ENCODE data around the gene PAFAH2. TPM values are rescaled to one million over a fixed set of nuclear protein-coding genes. Genes with fewer than 3 reads are reported as not detected.

PAFAH2 gene
- total RNA-seq, 1 experiment from 2014 or later = 12.4 TPM

- H3K36me3 Mint-ChIP-seq (ENCODE audit: insufficient read depth in 1 of 3, low read depth in 3 of 3) = no peaks in the 10 kb centered on the region; a peak in 1 of 7 replicates
- H2BK5ac ChIP-seq (ENCODE audit: insufficient read length, low read length) = no peak overlapping the region
- H4K5ac ChIP-seq (ENCODE audit: insufficient read length, low read depth, low read length) = no peak overlapping the region
- H3K79me2 ChIP-seq (ENCODE audit: insufficient read depth, low read length) = no peaks in the 10 kb centered on the region
- peaks cover 25% of the 10 kb centered on the region for H3K27me3 Mint-ChIP-seq (ENCODE audit: low read depth)
- no peak overlapping the region for H3K18ac ChIP-seq (ENCODE audit: insufficient read length, low read depth, low read length)
- H3K4me1 ChIP-seq (ENCODE audit: insufficient read depth, low read length) = no peaks in the 10 kb centered on the region
- H3K4me1 Mint-ChIP-seq = peaks cover 12 to 19% of the 10 kb centered on the region in 2 experiments
- no peak overlapping the region for H4K8ac ChIP-seq (replicated peaks; ENCODE audit: insufficient read length, low read depth, low read length)
- H2BK20ac ChIP-seq (ENCODE audit: low read depth, low read length, poor library complexity, severe bottlenecking) = no peak overlapping the region
- no peaks in the 10 kb centered on the region for H4K20me1 ChIP-seq (ENCODE audit: control insufficient read depth, insufficient read depth, insufficient read length)
- H3K9me3 ChIP-seq (ENCODE audit: control insufficient read depth, low read depth, low read length) = no peaks in the 10 kb centered on the region
- no peak overlapping the region for H3K27ac ChIP-seq (ENCODE audit: insufficient read length, low read depth, low read length)
- H2AFZ ChIP-seq (ENCODE audit: low read length) = no peak overlapping the region
- no peak overlapping the region for H3K4me2 ChIP-seq (ENCODE audit: insufficient read depth, insufficient read length, low read length)
- no peak for DNase-seq
- H3T11ph ChIP-seq (ENCODE audit: low read length) = no peak overlapping the region
- H4K91ac ChIP-seq (ENCODE audit: insufficient read length, low read depth, low read length) = no peak overlapping the region
- no peaks in the 10 kb centered on the region for H3K27me3 ChIP-seq (ENCODE audit: insufficient read depth, low read length)
- H3K4me3 Mint-ChIP-seq = no peak overlapping the region
- H3K23me2 ChIP-seq (ENCODE audit: insufficient read length, low read depth, low read length, poor library complexity, severe bottlenecking) = peaks cover 4% of the 10 kb centered on the region
- no peak overlapping the region for H2BK120ac ChIP-seq (ENCODE audit: low read depth, low read length, poor library complexity, severe bottlenecking)
- H3K79me1 ChIP-seq (ENCODE audit: insufficient read depth, low read depth, low read length, poor library complexity, severe bottlenecking) = no peaks in the 10 kb centered on the region
- no peak overlapping the region for H3K9ac ChIP-seq (ENCODE audit: extremely low read depth, insufficient read length, low read length)
- H3K27ac Mint-ChIP-seq = no peak overlapping the region
- H2AK5ac ChIP-seq (ENCODE audit: insufficient read length, low read length) = no peak overlapping the region
- H3K4ac ChIP-seq (ENCODE audit: low read depth, low read length) = no peak overlapping the region
- no peak overlapping the region for H3K56ac ChIP-seq (ENCODE audit: insufficient read length, low read depth, low read length)
- no peak overlapping the region for H2BK12ac ChIP-seq (ENCODE audit: insufficient read length, low read depth, low read length)
- H3K9me3 Mint-ChIP-seq = no peaks in the 10 kb centered on the region
- no peak for TF ChIP-seq CTCF (conservative IDR thresholded peaks at IDR 0.05)
- no peak overlapping the region for H3K14ac ChIP-seq (ENCODE audit: insufficient read depth, low read length)
- H2BK15ac ChIP-seq (ENCODE audit: low read depth, low read length) = no peak overlapping the region
- H3K23ac ChIP-seq (ENCODE audit: insufficient read length, low read depth, low read length) = no peak overlapping the region
Observed at GRCh38 chr1:25911162-25911561, 86.7 kb downstream of the PAFAH2 start.

Other genes with a start within 250 kb of the PAFAH2 start
- 89.0 and 90.9 TPM in 2 replicates for gene SELENON, start 197.9 kb downstream of the PAFAH2 start, total RNA-seq (2021)
- gene MTFR1L, start 178.1 kb downstream of the PAFAH2 start, total RNA-seq (2021) = 31.5 and 32.5 TPM in 2 replicates
- gene AUNIP, start 138.6 kb downstream of the PAFAH2 start, total RNA-seq (2021) = 22.0 and 22.2 TPM in 2 replicates
- 6.0 and 6.3 TPM in 2 replicates for gene PAQR7, start 122.4 kb downstream of the PAFAH2 start, total RNA-seq (2021)
- 499 and 500 TPM in 2 replicates for gene STMN1, start 91.6 kb downstream of the PAFAH2 start, total RNA-seq (2021)
- gene EXTL1, start 23.7 kb upstream of the PAFAH2 start, total RNA-seq (2021) = 1.0 and 1.1 TPM in 2 replicates
- gene SLC30A2, start 48.1 kb upstream of the PAFAH2 start, total RNA-seq (2021) = 0.35 TPM in 2 replicates
- not detected in 2 replicates for gene TRIM63, start 69.6 kb upstream of the PAFAH2 start, total RNA-seq (2021)
- 5.6 and 7.1 TPM in 2 replicates for gene PDIK1L, start 113.8 kb upstream of the PAFAH2 start, total RNA-seq (2021)
- 0.46 TPM in 2 replicates for gene FAM110D, start 161.0 kb upstream of the PAFAH2 start, total RNA-seq (2021)
- not detected in 2 replicates for gene C1orf232, start 170.9 kb upstream of the PAFAH2 start, total RNA-seq (2021)
- gene ZNF593, start 171.8 kb upstream of the PAFAH2 start, total RNA-seq (2021) = 48.2 and 51.2 TPM in 2 replicates
- gene ZNF593OS, start 173.8 kb upstream of the PAFAH2 start, total RNA-seq (2021) = not detected in 2 replicates
- gene CNKSR1, start 179.4 kb upstream of the PAFAH2 start, total RNA-seq (2021) = 23.4 and 26.3 TPM in 2 replicates
- gene CATSPER4, start 192.5 kb upstream of the PAFAH2 start, total RNA-seq (2021) = 0.26 TPM in 1 of 2 replicates, not detected in the other
- gene CEP85, start 236.1 kb upstream of the PAFAH2 start, total RNA-seq (2021) = 37.9 and 38.6 TPM in 2 replicates

Data from H9 (cell line).